SK-N-MC (cell line): ENCODE results near the gene KCNH1.

Source experiments
- DNase-seq: peaks from one replicate; pipeline ENCODE4 v3.0.0-alpha.2; 2011; ENCODE audit warnings: low read depth, low spot score
- H3K27ac ChIP-seq: fragments of 200-600 bp; sonication (generic); 2 replicates; pipeline ENCODE4 v1.5.1; 2016; ENCODE audit warnings: mixed run types
- H3K36me3 ChIP-seq: fragments of 200-600 bp; sonication (generic); 2 replicates; pipeline ENCODE4 v1.6.1; 2017; ENCODE audit warnings: antibody characterized with exemption, low read length, mixed read lengths; ENCODE audit not compliant: insufficient read depth
- H3K4me3 ChIP-seq: fragments of 200-600 bp; sonication (generic); 2 replicates; pipeline ENCODE4 v1.5.1; 2016
- H3K9ac ChIP-seq: fragments of 200-600 bp; sonication (generic); 2 replicates; pipeline ENCODE4 v1.8.0; 2017; ENCODE audit warnings: mixed run types, mixed read lengths; ENCODE audit not compliant: insufficient read length
- H3K9me3 ChIP-seq: fragments of 200-600 bp; sonication (generic); 2 replicates; pipeline ENCODE4 v1.6.1; 2017; ENCODE audit warnings: low read depth, mild to moderate bottlenecking, antibody characterized with exemption, low read length, moderate library complexity, mixed read lengths
- EZH2 ChIP-seq: fragments of 200-600 bp; sonication (generic); IDR thresholded peaks from one replicate; pipeline ENCODE4 v1.6.1; 2017; ENCODE audit warnings: antibody characterized with exemption
- FOXP2 ChIP-seq: optimal IDR thresholded peaks from 2 replicates; pipeline ENCODE3; 2011; ENCODE audit warnings: mild to moderate bottlenecking, moderate library complexity; ENCODE audit not compliant: insufficient read depth; ENCODE audit errors: extremely low read length, control extremely low read depth
- POLR2AphosphoS5 ChIP-seq: IDR thresholded peaks from 2 replicates; pipeline ENCODE4 v1.6.1; 2012; ENCODE audit warnings: mild to moderate bottlenecking, low read depth, low read length, borderline replicate concordance

Gene KCNH1

GRCh38 chr1:210629276-210629675 is 504.7 kb downstream of the KCNH1 start:
- DNase-seq = no peak
- no peaks in the 10 kb centered on the region for H3K9me3 ChIP-seq
- TF ChIP-seq POLR2AphosphoS5 = no peak
- TF ChIP-seq EZH2 = no peak
- no peak for TF ChIP-seq FOXP2
- H3K36me3 ChIP-seq = no peaks in the 10 kb centered on the region
- no peak overlapping the region for H3K4me3 ChIP-seq
- no peak overlapping the region for H3K27ac ChIP-seq
- H3K9ac ChIP-seq = no peak overlapping the region

- H3K9ac ChIP-seq = no peak overlapping the region
- H3K27ac ChIP-seq = no peak overlapping the region
- H3K4me3 ChIP-seq = no peak overlapping the region
- H3K9me3 ChIP-seq = no peaks in the 10 kb centered on the region
- no peak for DNase-seq
- no peaks in the 10 kb centered on the region for H3K36me3 ChIP-seq
- TF ChIP-seq FOXP2 (no peak), POLR2AphosphoS5 (no peak), EZH2 (no peak)
Observed at GRCh38 chr1:210627755-210628154, 506.2 kb downstream of the KCNH1 start.
